HCT116 (cell line): ENCODE measurements around the gene SNRNP200. TPM values are rescaled to one million over a fixed set of nuclear protein-coding genes. Genes with fewer than 3 reads are reported as not detected.

Source experiments
- ATAC-seq: fragments of 200-7000 bp; cut with Tn5 transposase; 2 replicates; pipeline ENCODE4 v1.9.1; 2020; ENCODE audit warnings: mild to moderate bottlenecking, moderate library complexity
- BruUV-seq: library from RNA; stranded (reverse); fragments of 400-500 nt; replicated peaks from 2 replicates; lab custom pipeline; 2021; lab: Mats Ljungman, UMichigan
- CTCF ChIA-PET: fragments of 300-600 bp; sonication (Branson Sonifier 250); formaldehyde crosslinking; loops from one replicate; lab custom pipeline; 2021; ENCODE audit warnings: antibody characterized with exemption; lab: Charles Lee
- POLR2A ChIA-PET: fragments of 300-600, 350-600 bp; sonication (Branson Sonifier 250); formaldehyde crosslinking; loops from one replicate; lab custom pipeline; 2021; ENCODE audit warnings: antibody characterized with exemption; lab: Charles Lee
- RAD21 ChIA-PET, 2 experiments: fragments of 300-600 bp; sonication (Branson Sonifier 250); formaldehyde crosslinking; loops; one replicate each; lab custom pipeline; 2023; ENCODE audit warnings: low total read pairs in 2 of 2; ENCODE audit not compliant: uncharacterized antibody in 2 of 2, unreplicated experiment in 2 of 2, low non-redundant PET in 1 of 2; lab: Charles Lee
- DNase-seq: peaks from one replicate; pipeline ENCODE4 v3.0.0-alpha.2; 2010; ENCODE audit warnings: low read depth, low spot score
- H2AFZ ChIP-seq: fragments of 200-600 bp; shearing (Covaris generic), sonication (generic); 2 replicates; pipeline ENCODE4 v1.6.1; 2017; ENCODE audit warnings: low read depth, mixed run types, mixed read lengths, antibody characterized with exemption, low read length; ENCODE audit not compliant: poor library complexity, severe bottlenecking
- H3K27ac ChIP-seq: 2 replicates; pipeline ENCODE4 v1.5.1; 2012; ENCODE audit warnings: low read depth, low read length
- H3K27me3 ChIP-seq: fragments of 200-600 bp; sonication (generic); 2 replicates; pipeline ENCODE4 v1.6.1; 2016; ENCODE audit warnings: mixed run types, low read length, mixed read lengths; ENCODE audit not compliant: insufficient read depth
- H3K36me3 ChIP-seq, 2 experiments: fragments of 200-500 bp in 1 of 2; fragments of 200-600 bp in 1 of 2; sonication (Bioruptor generic) in 1 of 2; sonication (generic) in 1 of 2; 2 replicates each; pipeline versions ENCODE4 v1.5.1 to v1.6.1; 2014 to 2016; ENCODE audit warnings: low read length in 2 of 2, inconsistent platforms in 1 of 2, mixed read lengths in 1 of 2, mixed run types in 1 of 2; ENCODE audit not compliant: insufficient read depth in 2 of 2, control insufficient read depth in 1 of 2
- H3K4me1 ChIP-seq, 2 experiments: fragments of 200-600 bp in 1 of 2; sonication (generic) in 1 of 2; 2 replicates each; pipeline versions ENCODE4 v1.5.1 to v1.6.1; 2012 to 2017; ENCODE audit warnings: low read length in 2 of 2, inconsistent platforms in 1 of 2, mild to moderate bottlenecking in 1 of 2, mixed read lengths in 1 of 2, mixed run types in 1 of 2, moderate library complexity in 1 of 2; ENCODE audit not compliant: insufficient read depth in 2 of 2, control insufficient read depth in 1 of 2
- H3K4me2 ChIP-seq: fragments of 200-600 bp; sonication (generic); 2 replicates; pipeline ENCODE4 v1.6.1; 2017; ENCODE audit warnings: mixed run types, low read length, mixed read lengths
- H3K4me3 ChIP-seq, 2 experiments: fragments of 200-600 bp in 1 of 2; sonication (generic) in 1 of 2; replicated peaks in 1 of 2; 2 replicates each; pipeline ENCODE4 v1.5.1; 2011 to 2016; ENCODE audit warnings: low read length in 2 of 2, control low read depth in 1 of 2, low read depth in 1 of 2, mild to moderate bottlenecking in 1 of 2, mixed read lengths in 1 of 2, mixed run types in 1 of 2
- H3K79me2 ChIP-seq: fragments of 200-600 bp; sonication (generic); 2 replicates; pipeline ENCODE4 v1.6.1; 2017; ENCODE audit warnings: mild to moderate bottlenecking, mixed run types, low read length, moderate library complexity, mixed read lengths; ENCODE audit not compliant: insufficient read depth
- H3K9ac ChIP-seq: fragments of 200-600 bp; sonication (generic); 2 replicates; pipeline ENCODE4 v1.6.1; 2016; ENCODE audit warnings: low read length, mixed read lengths
- H3K9me2 ChIP-seq: fragments of 200-600 bp; sonication (generic), shearing (Covaris generic); 2 replicates; pipeline ENCODE4 v1.6.1; 2017; ENCODE audit warnings: mixed run types, mild to moderate bottlenecking, moderate library complexity; ENCODE audit not compliant: insufficient read depth
- H3K9me3 ChIP-seq, 2 experiments: fragments of 200-500 bp in 1 of 2; fragments of 200-600 bp in 1 of 2; sonication (Bioruptor generic) in 1 of 2; sonication (generic) in 1 of 2; 2 replicates each; pipeline ENCODE4 v1.6.1; 2014 to 2017; ENCODE audit warnings: low read length in 2 of 2, mixed read lengths in 2 of 2, inconsistent platforms in 1 of 2, low read depth in 1 of 2, mild to moderate bottlenecking in 1 of 2, mixed run types in 1 of 2, moderate library complexity in 1 of 2; ENCODE audit not compliant: control insufficient read depth in 1 of 2, insufficient read depth in 1 of 2
- H4K20me1 ChIP-seq: fragments of 200-600 bp; sonication (generic), shearing (Covaris generic); 2 replicates; pipeline ENCODE4 v1.6.1; 2017; ENCODE audit warnings: mixed run types, mild to moderate bottlenecking, moderate library complexity; ENCODE audit not compliant: insufficient read depth
- CEBPB ChIP-seq: IDR thresholded peaks from 2 replicates; pipeline ENCODE4 v1.6.1; 2012; ENCODE audit warnings: low read depth
- CTCF ChIP-seq, 3 experiments: fragments of 200-600 bp in 1 of 3; sonication (generic) in 1 of 3; IDR thresholded peaks in 2 of 3; conservative IDR thresholded peaks in 1 of 3; 2 replicates each; pipeline ENCODE4 v1.5.1; 2012 to 2017; ENCODE audit warnings: low read depth in 2 of 3, low read length in 2 of 3, antibody characterized with exemption in 1 of 3, borderline replicate concordance in 1 of 3, control low read depth in 1 of 3, mild to moderate bottlenecking in 1 of 3, mixed read lengths in 1 of 3, mixed run types in 1 of 3, moderate library complexity in 1 of 3; ENCODE audit not compliant: insufficient read depth in 1 of 3
- EZH2phosphoT487 ChIP-seq: fragments of 200-600 bp; IDR thresholded peaks from 2 replicates; pipeline ENCODE4 v1.6.1; 2018; ENCODE audit warnings: antibody characterized with exemption, borderline replicate concordance
- SIN3A ChIP-seq: IDR thresholded peaks from 2 replicates; pipeline ENCODE4 v1.6.1; 2012; ENCODE audit warnings: low read depth
- SRF ChIP-seq: IDR thresholded peaks from 2 replicates; pipeline ENCODE4 v1.6.1; 2012; ENCODE audit warnings: low read depth
- TCF7L2 ChIP-seq: IDR thresholded peaks from 2 replicates; pipeline ENCODE4 v1.7.0; 2011; ENCODE audit warnings: borderline replicate concordance, inconsistent platforms; ENCODE audit not compliant: insufficient read depth, insufficient read length; ENCODE audit errors: extremely low read depth
- YY1 ChIP-seq: IDR thresholded peaks from 2 replicates; pipeline ENCODE4 v1.6.1; 2011; ENCODE audit warnings: low read length, low read depth, moderate library complexity, mild to moderate bottlenecking; ENCODE audit not compliant: insufficient replicate concordance; ENCODE audit errors: extremely low read depth
- ZBTB33 ChIP-seq: IDR thresholded peaks from 2 replicates; pipeline ENCODE4 v1.6.1; 2011; ENCODE audit warnings: mild to moderate bottlenecking, low read length, moderate library complexity; ENCODE audit not compliant: insufficient replicate concordance; ENCODE audit errors: extremely low read depth
- ZFX ChIP-seq: fragments of 450-650 bp; IDR thresholded peaks from 2 replicates; pipeline ENCODE4 v1.6.1; 2017
- intact Hi-C: fragments of 100-400 bp; cut with micrococcal nuclease; formaldehyde crosslinking; loops from 2 replicates; pipeline ENCODE4 v1.10.0; 2022
- total RNA-seq: library from RNA; stranded (reverse); gene quantifications from one replicate; pipeline ENCODE4 v1.2.1, GENCODE V29; 2021; ENCODE audit not compliant: unreplicated experiment
- TF ChIP-seq, protein P1 (sequence below): IDR thresholded peaks from 2 replicates; pipeline ENCODE4 v1.6.1; 2012; ENCODE audit warnings: low read depth
- TF ChIP-seq, protein P2 (sequence below): IDR thresholded peaks from 2 replicates; pipeline ENCODE4 v1.6.1; 2012
- TF ChIP-seq, protein P3 (sequence below): IDR thresholded peaks from 2 replicates; pipeline ENCODE4 v1.6.1; 2012

The SNRNP200 gene
- total RNA-seq, 1 experiment from 2014 or later: 202 TPM

DNA sequence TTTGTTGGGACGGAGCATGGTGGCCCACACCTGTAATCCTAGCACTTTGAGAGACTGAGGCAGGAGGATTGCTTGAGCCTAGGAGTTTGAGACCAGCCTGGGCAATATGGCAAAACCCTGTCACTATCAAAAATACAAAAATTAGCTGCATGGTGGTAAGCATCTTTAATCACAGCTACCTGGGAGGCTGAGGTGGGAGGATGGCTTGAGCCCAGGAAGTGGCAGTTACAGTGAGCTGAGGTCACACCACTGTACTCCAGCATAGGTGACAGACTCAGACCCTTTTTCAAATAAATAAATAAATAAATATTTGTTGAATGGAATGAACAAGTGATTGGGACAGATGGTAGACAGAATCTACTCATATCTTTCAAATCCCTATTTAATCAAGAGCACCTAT is 14.1 kb upstream of the SNRNP200 start:
- H4K20me1 ChIP-seq: no peaks in the 10 kb centered on the region
- H3K9ac ChIP-seq: no peak overlapping the region
- H2AFZ ChIP-seq: no peak overlapping the region
- H3K4me2 ChIP-seq: no peak overlapping the region
- intact Hi-C loops: no loop called here
- H3K79me2 ChIP-seq: no peaks in the 10 kb centered on the region
- DNase-seq: no peak
- H3K27ac ChIP-seq: no peak overlapping the region
- POLR2A ChIA-PET: no interaction called here
- BruUV-seq: no TSS peak
- H3K9me3 ChIP-seq: no peaks in the 10 kb centered on the region; a peak in 1 of 4 replicates
- CTCF ChIA-PET: no interaction called here
- H3K4me1 ChIP-seq: peaks cover 9 to 44% of the 10 kb centered on the region in 2 experiments
- H3K9me2 ChIP-seq: no peaks in the 10 kb centered on the region
- ATAC-seq: no peak
- no peaks in the 10 kb centered on the region for H3K36me3 ChIP-seq
- RAD21 ChIA-PET: no interaction called here
- H3K4me3 ChIP-seq: no peak overlapping the region
- TF ChIP-seq, protein P1, sequence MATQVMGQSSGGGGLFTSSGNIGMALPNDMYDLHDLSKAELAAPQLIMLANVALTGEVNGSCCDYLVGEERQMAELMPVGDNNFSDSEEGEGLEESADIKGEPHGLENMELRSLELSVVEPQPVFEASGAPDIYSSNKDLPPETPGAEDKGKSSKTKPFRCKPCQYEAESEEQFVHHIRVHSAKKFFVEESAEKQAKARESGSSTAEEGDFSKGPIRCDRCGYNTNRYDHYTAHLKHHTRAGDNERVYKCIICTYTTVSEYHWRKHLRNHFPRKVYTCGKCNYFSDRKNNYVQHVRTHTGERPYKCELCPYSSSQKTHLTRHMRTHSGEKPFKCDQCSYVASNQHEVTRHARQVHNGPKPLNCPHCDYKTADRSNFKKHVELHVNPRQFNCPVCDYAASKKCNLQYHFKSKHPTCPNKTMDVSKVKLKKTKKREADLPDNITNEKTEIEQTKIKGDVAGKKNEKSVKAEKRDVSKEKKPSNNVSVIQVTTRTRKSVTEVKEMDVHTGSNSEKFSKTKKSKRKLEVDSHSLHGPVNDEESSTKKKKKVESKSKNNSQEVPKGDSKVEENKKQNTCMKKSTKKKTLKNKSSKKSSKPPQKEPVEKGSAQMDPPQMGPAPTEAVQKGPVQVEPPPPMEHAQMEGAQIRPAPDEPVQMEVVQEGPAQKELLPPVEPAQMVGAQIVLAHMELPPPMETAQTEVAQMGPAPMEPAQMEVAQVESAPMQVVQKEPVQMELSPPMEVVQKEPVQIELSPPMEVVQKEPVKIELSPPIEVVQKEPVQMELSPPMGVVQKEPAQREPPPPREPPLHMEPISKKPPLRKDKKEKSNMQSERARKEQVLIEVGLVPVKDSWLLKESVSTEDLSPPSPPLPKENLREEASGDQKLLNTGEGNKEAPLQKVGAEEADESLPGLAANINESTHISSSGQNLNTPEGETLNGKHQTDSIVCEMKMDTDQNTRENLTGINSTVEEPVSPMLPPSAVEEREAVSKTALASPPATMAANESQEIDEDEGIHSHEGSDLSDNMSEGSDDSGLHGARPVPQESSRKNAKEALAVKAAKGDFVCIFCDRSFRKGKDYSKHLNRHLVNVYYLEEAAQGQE: no peak
- TF ChIP-seq SIN3A: no peak
- no peaks in the 10 kb centered on the region for H3K27me3 ChIP-seq

DNA sequence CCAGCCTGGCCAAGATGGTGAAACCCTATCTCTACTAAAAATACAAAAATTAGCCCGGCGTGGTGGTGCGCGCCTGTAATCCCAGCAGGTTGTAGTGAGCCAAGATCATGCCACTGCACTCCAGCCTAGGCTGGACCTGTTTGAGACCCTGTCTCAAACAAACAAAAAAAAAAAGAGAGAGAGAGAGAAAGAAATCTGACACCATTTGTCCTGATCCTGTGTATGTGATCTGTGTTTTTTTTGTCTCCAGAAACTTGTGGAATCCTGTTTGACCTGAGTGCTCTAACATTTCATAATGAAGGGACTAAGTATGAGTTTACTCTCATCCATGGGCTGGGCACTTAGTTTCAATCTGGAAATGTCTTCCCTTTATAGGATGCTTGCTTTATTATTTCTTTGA is 13.4 kb upstream of the SNRNP200 start:
- Histone ChIP-seq H3K36me3 (no peaks in the 10 kb centered on the region), H3K27ac (no peak overlapping the region), H3K4me1 (peaks cover 8 to 38% of the 10 kb centered on the region in 2 experiments), H3K4me3 (no peak overlapping the region), H3K27me3 (no peaks in the 10 kb centered on the region), H3K9me2 (no peaks in the 10 kb centered on the region), H2AFZ (no peak overlapping the region), H3K9me3 (no peaks in the 10 kb centered on the region; a peak in 1 of 4 replicates), H3K9ac (no peak overlapping the region), H3K4me2 (no peak overlapping the region), H3K79me2 (no peaks in the 10 kb centered on the region), H4K20me1 (no peaks in the 10 kb centered on the region)
- RAD21 ChIA-PET: no interaction called here
- no TSS peak for BruUV-seq
- ATAC-seq: no peak
- intact Hi-C loops: no loop called here
- POLR2A ChIA-PET: no interaction called here
- CTCF ChIA-PET: no interaction called here
- no peak for DNase-seq
- TF ChIP-seq ZFX: no peak
- TF ChIP-seq, protein P2, sequence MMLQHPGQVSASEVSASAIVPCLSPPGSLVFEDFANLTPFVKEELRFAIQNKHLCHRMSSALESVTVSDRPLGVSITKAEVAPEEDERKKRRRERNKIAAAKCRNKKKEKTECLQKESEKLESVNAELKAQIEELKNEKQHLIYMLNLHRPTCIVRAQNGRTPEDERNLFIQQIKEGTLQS: no peak
- TF ChIP-seq SRF: no peak
- no peak for TF ChIP-seq ZBTB33
- TF ChIP-seq, protein P3, sequence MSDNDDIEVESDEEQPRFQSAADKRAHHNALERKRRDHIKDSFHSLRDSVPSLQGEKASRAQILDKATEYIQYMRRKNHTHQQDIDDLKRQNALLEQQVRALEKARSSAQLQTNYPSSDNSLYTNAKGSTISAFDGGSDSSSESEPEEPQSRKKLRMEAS: no peak
- TF ChIP-seq YY1: no peak
- no peak for TF ChIP-seq TCF7L2
- no peak for TF ChIP-seq CEBPB
- no peak for TF ChIP-seq EZH2phosphoT487
- TF ChIP-seq CTCF (IDR thresholded peaks at IDR 0.05 in 2 of 3, conservative IDR thresholded peaks at IDR 0.05 in 1 of 3; ENCODE audit: borderline replicate concordance in 1 of 3, insufficient read depth in 1 of 3, low read depth in 2 of 3, low read length in 2 of 3): no peak
